HG02642 (cell line): ENCODE data around the gene LONP1.
A peak's percentile ranks its signal among the peaks of the same experiment; 100 is the strongest.
"Not testable (repeated sequence)": the region's sequence is repeated elsewhere in the genome, so short reads cannot be mapped to it uniquely, and the experiment has no call there.

Source experiments
- ATAC-seq: cut with Tn5 transposase; IDR thresholded peaks from one replicate; pipeline ENCODE4 v1.9.1; 2021; ENCODE audit warnings: mild to moderate bottlenecking; ENCODE audit not compliant: unreplicated experiment, poor library complexity

The LONP1 gene

DNA sequence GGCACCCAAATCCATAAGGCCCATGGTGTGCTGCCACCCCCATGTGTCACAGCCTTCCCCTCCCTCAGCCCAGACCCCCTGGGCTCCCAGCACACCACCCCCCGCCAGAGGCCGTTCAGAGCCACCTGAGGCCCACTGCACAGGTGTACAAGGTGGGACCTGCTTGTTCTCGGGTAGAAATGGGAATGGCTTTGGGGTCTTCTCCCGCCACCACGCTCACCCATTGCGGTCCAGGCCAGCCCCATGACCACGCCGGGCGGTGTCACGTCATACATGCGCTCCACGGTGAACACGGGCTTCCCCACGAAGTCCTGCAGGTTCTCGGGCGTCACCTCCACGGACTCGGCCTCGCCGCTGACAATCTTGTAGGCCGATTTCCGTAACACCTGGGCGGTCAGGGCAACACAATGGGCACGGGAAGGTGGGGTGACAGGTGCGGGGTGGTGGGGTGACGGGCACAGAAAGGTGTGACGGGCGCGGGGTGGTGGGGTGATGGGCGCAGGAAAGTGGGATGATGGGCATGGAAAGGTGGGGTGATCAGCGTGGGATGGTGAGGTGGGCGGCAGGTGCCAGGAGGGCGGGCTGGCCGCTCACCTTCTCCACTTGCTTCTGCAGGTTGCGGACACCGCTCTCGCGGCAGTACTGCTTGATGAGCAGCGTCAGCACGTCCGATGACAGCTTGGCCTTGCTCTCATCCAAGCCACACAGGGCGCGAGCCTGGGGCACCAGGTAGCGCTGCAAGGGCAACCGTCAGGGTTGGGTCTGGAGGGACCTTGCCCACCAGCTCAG is 25.6 kb downstream of the LONP1 start:
- ATAC-seq, result no peak

DNA sequence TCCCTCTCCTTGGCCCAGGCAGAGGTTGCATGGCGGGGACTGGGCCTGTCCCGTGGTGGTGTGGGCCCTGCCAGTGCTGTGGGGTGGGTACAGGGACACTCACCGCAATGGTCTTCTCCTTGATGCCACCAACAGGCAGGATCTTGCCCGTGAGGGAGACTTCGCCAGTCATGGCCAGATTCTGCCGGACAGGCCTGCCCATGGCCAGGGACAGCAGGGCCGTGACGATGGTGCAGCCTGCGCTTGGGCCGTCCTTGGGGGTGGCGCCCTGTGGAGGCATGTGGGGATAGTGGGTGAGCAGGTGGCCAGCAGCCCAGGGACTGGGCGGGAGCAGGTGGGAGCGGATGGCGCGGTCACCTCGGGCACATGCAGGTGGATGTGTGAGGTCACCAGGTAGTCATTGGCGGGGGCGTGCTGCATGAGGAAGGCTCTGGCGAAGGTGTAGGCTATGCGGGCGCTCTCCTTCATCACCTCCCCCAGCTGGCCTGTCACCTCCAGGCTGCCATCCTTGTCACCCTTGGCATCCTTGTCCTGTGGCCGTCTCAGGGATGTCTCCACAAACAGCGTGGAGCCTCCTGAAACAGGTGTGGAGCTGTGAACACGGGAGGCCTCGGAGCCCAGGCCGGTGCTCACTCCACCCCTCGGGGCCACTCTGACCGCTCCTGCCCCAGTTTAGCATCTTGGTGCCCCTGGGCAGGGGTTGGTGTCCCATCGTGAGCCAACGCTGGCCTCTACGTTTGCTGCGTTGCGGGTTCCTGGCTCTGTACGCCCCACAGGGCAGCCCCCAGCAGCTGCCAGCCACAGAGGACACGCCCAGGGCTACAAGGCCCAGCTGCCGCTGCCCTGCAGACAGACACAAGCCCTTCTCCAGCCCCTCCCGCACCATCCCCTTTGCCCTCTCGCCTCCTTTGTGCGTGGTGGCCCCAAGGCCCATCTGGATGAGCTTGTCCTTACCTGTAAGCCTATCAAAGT is 26.5 kb downstream of the LONP1 start:
- no peak for ATAC-seq

DNA sequence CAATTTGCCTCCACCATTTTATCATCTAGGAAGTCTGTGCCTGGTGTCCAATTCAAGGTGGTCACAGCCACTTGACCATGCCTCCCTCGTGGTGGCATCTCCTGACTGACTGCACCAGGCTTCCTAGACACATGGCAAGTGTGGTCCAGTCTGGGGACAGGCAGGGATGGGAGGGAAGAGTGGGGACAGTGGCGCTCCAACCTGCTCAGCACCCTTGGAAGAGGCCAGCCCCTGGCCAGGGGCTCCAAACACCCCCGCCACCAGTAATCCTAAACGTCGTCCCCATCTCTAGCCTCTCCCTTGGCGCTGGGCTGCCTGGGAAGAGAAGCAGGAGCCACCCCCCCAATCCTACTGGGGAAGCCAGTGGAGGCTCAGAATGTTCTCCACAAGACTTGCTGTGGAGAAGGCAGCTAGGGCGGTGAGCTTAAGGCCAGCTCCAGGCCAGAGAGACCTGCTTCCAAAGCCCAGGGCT is 27.2 kb downstream of the LONP1 start:
- ATAC-seq, result no peak

DNA sequence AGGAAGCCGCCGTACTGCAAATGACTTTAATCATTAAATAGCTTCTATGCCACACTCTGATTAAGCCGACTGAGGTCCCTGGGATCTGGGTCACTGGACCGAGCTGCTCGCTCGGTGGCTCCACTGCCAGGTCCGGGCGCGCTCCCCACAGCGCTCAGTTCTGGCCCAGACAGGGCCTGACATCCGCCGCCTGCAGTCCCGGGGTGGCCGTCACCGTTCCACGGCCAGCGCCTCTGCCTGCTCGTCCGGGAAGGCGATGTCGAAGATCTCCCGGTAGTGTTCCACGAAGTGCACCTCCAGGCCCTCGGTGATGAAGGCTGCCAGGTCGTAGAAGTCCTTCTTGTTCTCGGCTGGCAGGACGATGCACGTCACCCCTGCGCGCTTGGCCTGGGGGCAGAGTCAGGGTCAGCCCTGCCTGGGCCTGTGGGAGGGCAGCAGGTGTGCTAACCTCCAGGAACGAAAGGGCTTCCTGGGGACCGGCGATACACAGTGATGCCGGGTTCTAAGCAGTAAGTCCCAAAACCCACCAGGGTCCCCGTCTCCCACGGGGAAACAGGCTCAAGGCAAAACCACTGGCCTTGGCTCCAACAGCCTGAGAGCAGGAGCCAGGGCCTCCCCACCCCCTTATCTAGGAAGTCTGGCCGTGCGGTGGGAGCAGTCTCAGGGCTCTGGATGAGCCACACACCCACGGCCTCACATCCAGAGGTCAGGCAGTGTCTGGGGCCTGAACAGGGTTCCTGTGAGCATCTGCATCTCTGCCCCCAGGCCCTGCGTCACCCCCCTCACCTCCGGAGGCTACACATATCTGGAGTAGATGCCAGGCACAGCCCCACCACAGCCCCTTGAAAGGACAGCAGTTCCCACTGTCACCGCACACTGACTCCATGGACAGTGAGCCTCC is 27.9 kb downstream of the LONP1 start:
- ATAC-seq, result no peak

DNA sequence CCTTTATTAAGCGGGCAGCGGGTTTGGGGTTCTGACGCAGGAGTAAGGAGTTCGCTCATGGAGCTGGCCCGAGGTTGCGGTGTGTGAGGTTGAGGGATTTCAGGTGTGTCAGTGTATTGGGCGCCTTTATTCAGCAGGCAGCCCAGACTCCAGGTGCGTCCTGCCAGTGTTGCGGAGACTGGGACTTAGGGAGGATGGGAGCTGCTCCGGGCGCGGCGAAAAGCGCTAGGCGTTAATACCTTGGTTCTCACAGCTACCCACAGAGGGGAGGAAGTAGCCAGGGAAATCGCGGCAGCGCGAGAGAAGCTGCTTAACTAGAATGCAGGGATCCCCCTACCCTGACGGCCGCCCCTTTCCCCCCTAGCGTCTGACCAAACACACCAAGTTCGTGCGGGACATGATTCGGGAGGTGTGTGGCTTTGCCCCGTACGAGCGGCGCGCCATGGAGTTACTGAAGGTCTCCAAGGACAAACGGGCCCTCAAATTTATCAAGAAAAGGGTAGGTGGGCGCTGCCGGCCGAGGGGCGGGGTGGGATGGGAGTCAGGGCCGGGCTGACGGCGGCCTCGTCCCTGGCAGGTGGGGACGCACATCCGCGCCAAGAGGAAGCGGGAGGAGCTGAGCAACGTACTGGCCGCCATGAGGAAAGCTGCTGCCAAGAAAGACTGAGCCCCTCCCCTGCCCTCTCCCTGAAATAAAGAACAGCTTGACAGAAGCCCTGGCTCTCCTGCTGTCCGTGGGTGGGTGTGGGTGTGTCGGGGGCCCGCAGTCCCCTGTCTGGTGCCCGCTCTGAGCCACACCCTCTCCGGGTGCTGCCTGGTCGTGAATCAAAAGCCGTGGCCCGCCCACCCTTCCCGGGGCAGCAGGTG is 28.8 kb downstream of the LONP1 start:
- no peak for ATAC-seq

DNA sequence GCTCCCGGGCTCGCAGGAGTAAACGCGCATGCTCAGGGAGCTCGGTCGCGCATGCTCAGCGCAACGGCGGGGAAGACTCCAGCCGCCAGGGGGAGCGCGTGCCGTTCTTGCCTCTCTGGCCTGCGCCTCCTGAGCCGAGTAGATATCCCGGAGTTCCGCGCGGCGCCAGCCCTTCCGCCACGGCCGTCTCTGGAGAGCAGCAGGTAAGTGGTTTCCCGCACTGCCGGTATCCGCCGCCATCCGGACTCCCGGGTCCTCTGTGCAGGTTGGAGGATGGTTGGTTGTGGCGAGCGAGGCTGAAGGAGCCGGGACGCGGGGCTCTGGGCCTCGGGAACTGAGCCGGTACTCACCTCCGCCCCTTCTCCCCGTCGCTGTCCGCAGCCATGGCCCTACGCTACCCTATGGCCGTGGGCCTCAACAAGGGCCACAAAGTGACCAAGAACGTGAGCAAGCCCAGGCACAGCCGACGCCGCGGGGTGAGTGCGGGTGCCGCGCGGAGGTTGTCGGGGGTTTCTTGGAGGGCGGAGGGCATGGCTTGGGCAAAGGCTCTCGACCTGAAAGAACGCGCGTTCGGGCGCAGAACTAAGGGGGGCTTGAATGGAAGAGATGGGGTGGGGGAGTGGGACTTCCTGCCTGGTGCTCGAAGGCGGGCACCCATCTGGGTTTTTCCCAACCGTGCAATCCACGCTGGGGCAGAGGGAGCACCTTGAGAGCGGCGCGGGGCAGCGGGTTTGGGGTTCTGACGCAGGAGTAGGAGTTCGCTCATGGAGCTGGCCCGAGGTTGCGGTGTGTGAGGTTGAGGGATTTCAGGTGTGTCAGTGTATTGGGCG is 29.6 kb downstream of the LONP1 start, which contains the start of gene RPL36:
Gene RPL36 (plus strand): TSS at position 171 of the 830 bp plus-strand sequence. CDS start 213 bp downstream, at position 384.
- ATAC-seq, result peak; percentile 53

DNA sequence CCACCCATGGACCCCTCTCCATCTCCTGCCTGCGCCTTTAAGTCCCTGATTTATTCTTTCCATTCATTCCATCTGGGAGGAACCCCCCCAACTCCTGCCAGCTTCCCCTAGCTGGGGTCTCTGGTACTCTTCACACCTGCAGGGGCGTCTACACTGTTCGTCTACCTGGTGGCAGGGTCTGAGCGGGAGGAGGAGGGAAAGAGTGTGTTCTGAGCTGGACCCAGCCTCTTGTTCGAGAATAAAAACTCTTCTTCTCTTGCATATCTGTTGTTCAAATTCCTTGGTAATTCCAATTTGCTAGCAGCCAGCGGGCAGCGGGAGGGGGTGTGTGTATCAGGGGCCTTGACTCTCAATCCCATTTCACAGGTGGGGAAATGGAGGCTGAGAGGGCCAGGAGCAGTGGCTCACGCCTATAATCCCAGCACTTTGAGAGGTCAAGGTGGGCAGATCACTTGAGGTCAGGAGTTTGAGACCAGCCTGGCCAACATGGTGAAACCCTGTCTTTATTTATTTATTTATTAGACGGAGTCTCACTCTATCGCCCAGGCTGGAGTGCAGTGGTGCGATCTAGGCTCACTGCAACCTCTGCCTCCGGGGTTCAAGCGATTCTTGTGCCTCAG is 31.6 kb downstream of the LONP1 start:
- ATAC-seq, result not testable (repeated sequence)

DNA sequence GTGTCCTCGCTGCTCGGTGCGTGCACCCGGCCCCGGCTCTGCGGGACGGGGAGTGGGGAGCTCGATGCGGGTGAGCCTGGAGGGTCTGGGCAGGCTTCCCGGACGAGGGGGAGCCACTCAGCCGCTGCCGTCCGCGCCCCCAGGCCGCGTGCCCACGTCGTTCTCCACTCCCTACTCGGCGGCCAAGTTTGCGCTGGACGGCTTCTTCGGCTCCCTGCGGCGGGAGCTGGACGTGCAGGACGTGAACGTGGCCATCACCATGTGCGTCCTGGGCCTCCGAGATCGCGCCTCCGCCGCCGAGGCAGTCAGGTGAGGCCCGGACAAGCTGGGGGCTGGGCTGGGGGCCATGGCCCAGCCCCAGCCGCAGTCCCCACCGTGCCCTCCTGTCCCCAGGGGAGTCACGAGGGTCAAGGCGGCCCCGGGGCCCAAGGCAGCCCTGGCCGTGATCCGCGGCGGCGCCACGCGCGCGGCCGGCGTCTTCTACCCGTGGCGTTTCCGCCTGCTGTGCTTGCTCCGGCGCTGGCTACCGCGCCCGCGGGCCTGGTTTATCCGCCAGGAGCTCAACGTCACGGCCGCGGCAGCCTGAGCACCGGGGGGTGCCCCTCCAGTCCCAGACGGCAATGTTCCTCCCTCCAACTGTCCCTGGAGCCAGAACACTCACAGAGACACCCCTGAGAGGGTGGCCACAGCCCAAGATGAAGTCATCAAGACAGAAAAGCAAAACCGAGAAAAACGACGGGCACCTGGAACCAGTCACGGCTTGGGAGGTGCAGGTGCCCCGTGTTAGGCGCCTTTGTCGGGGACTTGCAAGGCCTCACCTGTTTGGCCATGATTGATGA is 32.4 kb downstream of the LONP1 start:
- ATAC-seq, result no peak

DNA sequence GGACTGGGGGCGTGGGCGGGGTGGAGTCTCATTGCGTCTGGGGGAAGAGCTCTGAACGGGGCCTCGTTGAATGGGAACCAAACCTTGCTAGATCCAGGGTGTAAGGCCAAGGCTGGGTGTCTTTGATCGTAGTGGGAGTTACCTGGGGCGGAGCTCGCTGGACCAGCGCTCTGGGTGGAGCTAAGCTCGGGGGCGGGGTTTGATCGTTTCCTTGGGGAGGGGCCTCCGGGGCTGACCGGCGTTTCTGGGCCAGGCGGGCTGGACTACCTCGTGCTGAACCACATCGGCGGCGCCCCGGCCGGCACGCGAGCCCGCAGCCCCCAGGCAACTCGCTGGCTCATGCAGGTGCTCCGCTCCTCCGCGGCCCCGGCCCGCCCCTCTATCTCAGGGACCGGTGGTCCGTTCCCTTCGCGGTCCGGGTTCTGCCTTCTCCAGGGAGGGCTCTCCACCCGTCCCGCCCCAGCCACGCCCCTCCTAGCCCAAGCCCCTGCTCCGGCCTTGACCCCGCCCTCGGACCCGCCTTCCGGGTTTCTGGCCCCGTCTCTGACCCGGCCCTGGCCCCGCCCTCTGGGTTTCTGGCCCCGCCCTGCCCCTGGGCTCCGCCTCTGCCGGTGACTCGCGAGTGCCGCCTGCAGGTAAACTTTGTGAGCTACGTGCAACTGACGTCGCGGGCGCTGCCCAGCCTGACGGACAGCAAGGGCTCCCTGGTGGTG is 33.1 kb downstream of the LONP1 start:
- ATAC-seq, result peak; percentile 65

DNA sequence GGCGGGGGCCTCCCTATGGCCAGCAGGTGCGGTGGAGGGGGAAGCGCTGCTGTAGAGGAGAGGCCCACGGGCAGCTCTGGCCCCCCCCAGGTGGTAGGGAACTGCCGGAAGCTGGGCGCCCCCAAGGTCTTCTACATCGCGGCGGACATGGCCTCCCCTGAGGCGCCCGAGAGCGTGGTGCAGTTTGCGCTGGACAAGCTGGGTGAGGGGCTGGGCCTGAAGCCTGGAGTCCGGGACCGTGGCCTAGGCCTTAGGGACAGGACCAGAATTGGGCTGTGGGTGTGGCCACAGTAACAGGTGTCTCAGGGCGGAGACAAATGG is 33.7 kb downstream of the LONP1 start:
- no peak for ATAC-seq

DNA sequence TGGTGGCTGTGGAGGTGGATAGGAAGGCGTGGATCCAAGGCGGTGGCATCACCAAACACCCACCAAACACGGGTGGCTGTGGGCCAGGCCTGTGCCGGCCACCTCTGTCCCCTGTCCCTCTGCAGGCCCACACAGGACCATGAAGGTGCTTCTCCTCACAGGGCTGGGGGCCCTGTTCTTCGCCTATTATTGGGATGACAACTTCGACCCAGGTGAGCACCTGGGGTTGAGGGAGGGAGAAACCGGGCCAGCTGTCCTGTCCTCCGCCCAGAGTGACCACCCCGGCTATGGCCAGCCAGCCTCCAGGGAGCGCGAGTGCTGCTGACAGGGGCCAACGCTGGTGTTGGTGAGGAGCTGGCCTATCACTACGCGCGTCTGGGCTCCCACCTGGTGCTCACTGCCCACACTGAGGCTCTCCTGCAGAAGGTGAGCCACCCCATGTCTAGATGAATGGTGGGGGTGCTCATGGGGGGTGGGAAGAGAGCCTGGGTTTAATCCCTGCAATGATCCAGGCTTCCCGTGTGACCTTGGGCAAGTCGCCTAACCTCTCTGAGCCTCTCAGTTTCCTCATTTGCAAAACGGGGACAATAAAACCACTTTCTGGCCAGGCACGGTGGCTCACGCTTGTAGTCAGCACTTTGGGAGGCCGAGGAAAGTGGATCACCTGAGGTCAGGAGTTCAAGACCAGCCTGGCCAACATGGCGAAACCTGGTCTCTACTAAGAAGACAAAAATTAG is 35.1 kb downstream of the LONP1 start:
- no peak for ATAC-seq

DNA sequence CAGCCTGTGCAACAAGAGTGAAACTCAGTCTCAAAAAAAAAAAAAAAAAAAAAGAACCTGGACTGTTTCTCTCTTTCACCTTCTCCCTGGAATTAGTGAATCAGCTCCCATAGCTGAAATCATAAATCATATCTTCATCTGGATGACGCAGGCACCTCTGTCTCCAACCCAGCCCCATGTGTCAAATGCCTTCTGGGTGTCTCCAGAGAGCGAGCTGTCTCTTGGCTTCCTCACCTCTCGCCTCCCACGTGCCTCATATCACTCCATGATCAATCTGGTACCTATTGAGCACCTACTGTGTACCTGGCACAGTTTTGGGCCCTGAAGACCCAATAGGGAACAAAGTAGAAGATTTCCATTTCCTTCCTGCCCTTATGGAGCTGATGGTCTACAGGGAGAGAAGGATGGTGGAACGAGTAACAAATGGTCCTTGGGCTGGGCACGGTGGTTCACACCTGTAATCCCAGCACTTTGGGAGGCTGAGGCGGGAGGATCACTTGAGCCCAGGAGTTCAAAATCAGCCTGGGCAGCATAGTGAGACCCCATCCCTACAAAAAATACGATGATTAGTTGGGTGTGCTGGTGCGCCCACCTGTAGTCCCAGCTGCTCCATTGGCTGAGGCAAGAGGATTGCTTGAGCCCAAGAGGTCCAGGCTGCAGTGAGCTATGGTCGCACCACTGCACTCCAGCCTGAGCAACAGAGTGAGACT is 36.6 kb downstream of the LONP1 start:
- ATAC-seq, result no peak

DNA sequence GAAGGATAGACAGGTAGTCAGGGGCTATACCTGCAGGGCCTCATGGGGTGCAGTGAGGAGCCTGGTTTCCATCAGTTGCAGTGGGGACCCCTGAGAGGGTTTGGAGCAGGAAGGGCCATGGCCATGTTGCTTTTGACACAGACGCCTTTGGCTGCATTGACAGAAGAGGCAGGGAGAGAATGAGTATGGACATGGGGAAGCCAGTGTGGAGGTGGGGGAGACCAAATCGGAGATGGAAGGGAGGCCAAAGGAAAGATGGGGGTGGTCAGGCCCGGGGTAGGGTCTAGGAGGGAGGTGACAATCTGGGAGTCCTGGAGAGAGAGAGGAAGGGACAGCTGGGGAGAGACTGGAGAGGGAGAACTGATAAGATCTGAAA is 37.9 kb downstream of the LONP1 start:
- ATAC-seq, result no peak

DNA sequence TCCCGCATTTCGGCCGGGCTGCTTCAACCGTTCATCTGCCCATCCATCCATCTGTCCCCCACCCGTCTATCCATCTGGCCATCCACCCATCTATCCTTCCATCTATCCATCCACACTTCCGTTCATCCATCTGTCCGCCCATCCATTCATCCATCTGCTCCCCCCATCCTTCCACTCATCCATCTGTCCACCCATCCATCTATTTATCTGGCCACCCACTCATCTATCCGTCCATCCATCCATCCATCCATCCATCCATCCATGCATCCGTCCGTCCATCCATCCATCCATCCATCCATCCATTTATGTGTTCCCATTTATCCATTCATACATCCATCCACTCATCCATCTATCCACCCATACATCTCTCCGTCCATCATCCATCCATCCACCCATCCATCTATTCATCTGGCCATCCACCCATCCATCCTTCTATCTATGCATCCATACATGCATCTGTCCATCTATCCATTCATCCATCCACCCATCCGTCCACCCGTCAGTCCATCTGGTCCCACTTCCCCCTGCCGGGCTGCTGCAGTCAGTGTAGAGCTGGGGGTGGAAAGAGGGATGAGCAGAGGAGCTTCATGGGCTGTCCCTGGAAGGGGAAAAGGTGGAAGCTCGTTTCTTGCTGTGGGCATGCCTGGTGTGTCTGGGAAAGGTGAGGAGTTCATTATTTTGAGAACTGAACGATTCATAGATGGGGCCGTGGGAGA is 38.4 kb downstream of the LONP1 start:
- no peak for ATAC-seq
